H1 (cell line): ENCODE results near the gene THAP7. TPM values are rescaled to one million over a fixed set of nuclear protein-coding genes. Genes with fewer than 3 reads are reported as not detected.

Experiments used
- CTCF ChIA-PET: fragments of 300-600 bp; sonication (Branson Sonifier 250); formaldehyde crosslinking; loops from one replicate; lab custom pipeline; 2021; ENCODE audit not compliant: partially characterized antibody; lab: Charles Lee
- POLR2A ChIA-PET: fragments of 300-600 bp; sonication (Branson Sonifier 250); formaldehyde crosslinking; loops from one replicate; lab custom pipeline; 2021; ENCODE audit warnings: inconsistent platforms; ENCODE audit not compliant: partially characterized antibody; lab: Charles Lee
- DNase-seq, 2 experiments: peaks; one replicate each; pipeline versions ENCODE4 v3.0.0 to v3.0.0-alpha.2; 2010 to 2022; ENCODE audit warnings: low spot score in 2 of 2, low read depth in 1 of 2, mixed read lengths in 1 of 2
- FAIRE-seq: peaks from 2 replicates; lab custom pipeline; 2011; peaks lifted over from hg19 to GRCh38; lab: Jason Lieb, UNC
- H2AFZ ChIP-seq: 2 replicates; pipeline ENCODE4 v1.8.1; 2012; ENCODE audit warnings: low read length, inconsistent platforms
- H2AK5ac ChIP-seq: 2 replicates; pipeline ENCODE4 v1.6.1; 2013; ENCODE audit warnings: low read depth, low read length
- H2BK120ac ChIP-seq: replicated peaks from 2 replicates; pipeline ENCODE3; 2013; ENCODE audit warnings: low read depth, low read length, inconsistent platforms
- H2BK12ac ChIP-seq: 2 replicates; pipeline ENCODE4 v1.6.1; 2013; ENCODE audit warnings: low read depth, low read length
- H2BK15ac ChIP-seq: 2 replicates; pipeline ENCODE4 v1.6.1; 2013; ENCODE audit warnings: low read length
- H2BK20ac ChIP-seq: 2 replicates; pipeline ENCODE4 v1.6.1; 2013; ENCODE audit warnings: low read length
- H2BK5ac ChIP-seq: 2 replicates; pipeline ENCODE4 v1.6.1; 2013; ENCODE audit warnings: low read depth, low read length
- H3K14ac ChIP-seq: 2 replicates; pipeline ENCODE4 v1.6.1; 2013; ENCODE audit warnings: inconsistent platforms; ENCODE audit not compliant: insufficient read length
- H3K18ac ChIP-seq: 2 replicates; pipeline ENCODE4 v1.6.1; 2013; ENCODE audit warnings: low read length; ENCODE audit errors: extremely low read depth
- H3K23ac ChIP-seq: 2 replicates; pipeline ENCODE4 v1.6.1; 2013; ENCODE audit warnings: inconsistent platforms; ENCODE audit not compliant: insufficient read length
- H3K23me2 ChIP-seq: 2 replicates; pipeline ENCODE4 v1.6.1; 2013; ENCODE audit warnings: low read depth, low read length
- H3K27ac ChIP-seq: 2 replicates; pipeline ENCODE4 v1.6.1; 2011; ENCODE audit warnings: low read depth, low read length, inconsistent platforms
- H3K27me3 ChIP-seq, 4 experiments: replicated peaks in 1 of 4; 1 replicate in 1 of 4; 2 replicates in 3 of 4; pipeline versions ENCODE4 v1.6.1 to v1.8.1; 2011 to 2013; ENCODE audit warnings: low read length in 3 of 4, mild to moderate bottlenecking in 3 of 4, inconsistent platforms in 2 of 4, mixed read lengths in 2 of 4, moderate library complexity in 1 of 4; ENCODE audit not compliant: control insufficient read depth in 3 of 4, insufficient read depth in 3 of 4; ENCODE audit errors: extremely low read depth in 1 of 4
- H3K36me3 ChIP-seq, 4 experiments: 2 replicates each; pipeline versions ENCODE4 v1.6.1 to v1.8.1; 2011 to 2013; ENCODE audit warnings: mild to moderate bottlenecking in 4 of 4, low read length in 3 of 4, moderate library complexity in 2 of 4, control low read depth in 1 of 4, inconsistent platforms in 1 of 4; ENCODE audit not compliant: insufficient read depth in 4 of 4, control insufficient read depth in 2 of 4
- H3K4ac ChIP-seq: replicated peaks from 2 replicates; pipeline ENCODE3; 2013; ENCODE audit warnings: low read length, low read depth, mixed read lengths, inconsistent platforms; ENCODE audit not compliant: insufficient read length
- H3K4me1 ChIP-seq, 4 experiments: replicated peaks in 1 of 4; 1 replicate in 1 of 4; 2 replicates in 3 of 4; pipeline versions ENCODE4 v1.6.1 to v1.8.1; 2011 to 2013; ENCODE audit warnings: low read length in 3 of 4, inconsistent platforms in 2 of 4, mixed read lengths in 1 of 4; ENCODE audit not compliant: insufficient read depth in 4 of 4, control insufficient read depth in 3 of 4
- H3K4me2 ChIP-seq, 2 experiments: 2 replicates each; pipeline versions ENCODE4 v1.6.1 to v1.8.1; 2011 to 2013; ENCODE audit warnings: low read depth in 2 of 2, low read length in 2 of 2, control low read depth in 1 of 2, inconsistent platforms in 1 of 2, mild to moderate bottlenecking in 1 of 2; ENCODE audit not compliant: insufficient read depth in 1 of 2
- H3K4me3 ChIP-seq, 4 experiments: fragments of 200-600, 300-600 bp in 1 of 4; sonication (generic), shearing (Covaris generic), sonication (Bioruptor Twin) in 1 of 4; 2 replicates each; pipeline versions ENCODE4 v1.5.1 to v1.8.1; 2011 to 2016; ENCODE audit warnings: low read length in 4 of 4, low read depth in 3 of 4, control low read depth in 2 of 4, inconsistent platforms in 2 of 4, mild to moderate bottlenecking in 2 of 4, mixed read lengths in 1 of 4, moderate library complexity in 1 of 4; ENCODE audit not compliant: insufficient read depth in 2 of 4; ENCODE audit errors: extremely low read depth in 1 of 4
- H3K56ac ChIP-seq: replicated peaks from 2 replicates; pipeline ENCODE3; 2013; ENCODE audit warnings: low read depth, mild to moderate bottlenecking, mixed read lengths, low read length, inconsistent platforms; ENCODE audit not compliant: insufficient read length
- H3K79me1 ChIP-seq: 2 replicates; pipeline ENCODE4 v1.6.1; 2013; ENCODE audit warnings: low read depth, low read length, control low read depth
- H3K79me2 ChIP-seq, 2 experiments: 2 replicates each; pipeline versions ENCODE4 v1.6.1 to v1.8.1; 2012 to 2013; ENCODE audit warnings: low read length in 2 of 2, mild to moderate bottlenecking in 2 of 2, inconsistent platforms in 1 of 2; ENCODE audit not compliant: insufficient read depth in 2 of 2, control insufficient read depth in 1 of 2
- H3K9ac ChIP-seq, 4 experiments: replicated peaks in 1 of 4; 1 replicate in 1 of 4; 2 replicates in 3 of 4; pipeline versions ENCODE4 v1.6.1 to v1.8.1; 2011 to 2013; ENCODE audit warnings: low read depth in 3 of 4, low read length in 3 of 4, control low read depth in 2 of 4, mild to moderate bottlenecking in 2 of 4, moderate library complexity in 2 of 4, inconsistent platforms in 1 of 4; ENCODE audit errors: extremely low read depth in 1 of 4
- H3K9me3 ChIP-seq, 2 experiments: 2 replicates each; pipeline versions ENCODE4 v1.6.1 to v1.8.1; 2012 to 2013; ENCODE audit warnings: mild to moderate bottlenecking in 2 of 2, moderate library complexity in 2 of 2, control low read depth in 1 of 2, inconsistent platforms in 1 of 2, low read depth in 1 of 2, low read length in 1 of 2, mixed read lengths in 1 of 2; ENCODE audit not compliant: insufficient read depth in 2 of 2
- H4K20me1 ChIP-seq, 2 experiments: replicated peaks in 1 of 2; 2 replicates each; pipeline versions ENCODE3 to v1.8.1; 2011 to 2013; ENCODE audit warnings: inconsistent platforms in 2 of 2, low read length in 2 of 2, mild to moderate bottlenecking in 1 of 2; ENCODE audit not compliant: insufficient read depth in 2 of 2, control insufficient read depth in 1 of 2
- H4K5ac ChIP-seq: 2 replicates; pipeline ENCODE4 v1.6.1; 2013; ENCODE audit warnings: low read length, low read depth, mixed read lengths, inconsistent platforms; ENCODE audit not compliant: insufficient read length
- H4K8ac ChIP-seq: 2 replicates; pipeline ENCODE4 v1.8.0; 2013; ENCODE audit warnings: mild to moderate bottlenecking, moderate library complexity, low read length, inconsistent platforms; ENCODE audit not compliant: insufficient read depth; ENCODE audit errors: extremely low read depth
- H4K91ac ChIP-seq: replicated peaks from 2 replicates; pipeline ENCODE3; 2013; ENCODE audit warnings: low read length, mixed read lengths, inconsistent platforms; ENCODE audit not compliant: insufficient read length
- HDAC6 ChIP-seq: IDR thresholded peaks from one replicate; pipeline ENCODE4 v1.7.1; 2012; ENCODE audit warnings: low read depth, mild to moderate bottlenecking, inconsistent platforms, low read length, moderate library complexity
- SAP30 ChIP-seq: fragments of 300-600 bp; sonication (generic); IDR thresholded peaks from 2 replicates; pipeline ENCODE4 v1.7.1; 2012; ENCODE audit warnings: low read length, moderate library complexity, mild to moderate bottlenecking, inconsistent platforms; ENCODE audit not compliant: insufficient read depth, insufficient replicate concordance
- SIN3A ChIP-seq, 2 experiments: IDR thresholded peaks in 1 of 2; conservative IDR thresholded peaks in 1 of 2; 2 replicates each; pipeline ENCODE4 v1.6.1; 2011 to 2012; ENCODE audit warnings: low read length in 2 of 2, improper control_type of control experiment in 1 of 2, low read depth in 1 of 2, mild to moderate bottlenecking in 1 of 2
- SP1 ChIP-seq: IDR thresholded peaks from 2 replicates; pipeline ENCODE4 v1.6.1; 2011; ENCODE audit warnings: low read depth, low read length
- TAF7 ChIP-seq: optimal IDR thresholded peaks from 2 replicates; pipeline ENCODE3; 2011; ENCODE audit warnings: low read depth, mild to moderate bottlenecking, inconsistent platforms, low read length, moderate library complexity, borderline replicate concordance
- YY1 ChIP-seq: IDR thresholded peaks from 2 replicates; pipeline ENCODE4 v1.6.1; 2011; ENCODE audit warnings: low read depth, mild to moderate bottlenecking, low read length
- WGBS, 2 experiments: shearing (Covaris generic) in 1 of 2; methylation state at CpG; one replicate each; pipeline versions ENCODE4 v1.1.6 to v1.1.7; 2013 to 2015; ENCODE audit warnings: low lambda C conversion rate in 2 of 2, mixed read lengths in 2 of 2, inconsistent platforms in 1 of 2, low coverage in 1 of 2, missing lambda C conversion rate in 1 of 2; ENCODE audit not compliant: insufficient replicate concordance in 2 of 2, insufficient coverage in 1 of 2, insufficient read length in 1 of 2; ENCODE audit errors: extremely low coverage in 1 of 2, missing lambda C conversion rate in 1 of 2; 5-methylcytosine and 5-hydroxymethylcytosine counted together
- polyA plus RNA-seq, 7 experiments: library from polyadenylated mRNA; depleted of rRNA in 3 of 7; stranded (reverse) in 5 of 7; unstranded in 2 of 7; fragments of >200 nt in 5 of 7; fragments of 200-250 nt in 2 of 7; gene quantifications; 1 replicate in 5 of 7; 2 replicates in 1 of 7; 4 replicates in 1 of 7; pipeline versions ENCODE4 v1.2.1 to v1.2.3, GENCODE V29; 2011 to 2013; ENCODE audit warnings: missing spikeins in 2 of 7, mixed read lengths in 2 of 7
- total RNA-seq: library from RNA; stranded (reverse); fragmentation: NEBNext Ultra II Directional; extraction: Animal tissue kit (Norgen Biotek cat#: 25700); gene quantifications from 2 replicates; pipeline ENCODE4 v1.2.1, GENCODE V29; 2021

The THAP7 gene
- total and polyA plus RNA-seq, 2 of the 8 experiments (the other 6 are each of a cell fraction or from before 2014, with no cell fraction given): 16.9 to 32.5 TPM

GRCh38 chr22:21003782-21004181 is 1.9 kb upstream of the THAP7 start:
- Histone ChIP-seq H3K23ac (no peak overlapping the region), H3K56ac (no peak overlapping the region), H3K4me1 (peaks cover 0 to 12% (median 8%) of the 10 kb centered on the region in 4 experiments; a peak in 5 of 7 replicates), H3K36me3 (peaks cover 2 to 10% (median 4%) of the 10 kb centered on the region in 4 experiments; a peak in 5 of 8 replicates), H3K79me1 (peaks cover 2% of the 10 kb centered on the region; the same call in 1 of the 2 replicates), H3K27me3 (no peaks in the 10 kb centered on the region), H3K27ac (no peak overlapping the region), H4K91ac (no peak overlapping the region), H3K23me2 (peaks cover 12% of the 10 kb centered on the region; the same call in 1 of the 2 replicates), H3K4me2 (peak overlapping the region in 1 of 2 experiments; percentile 82; a peak in 1 of 4 replicates), H2BK15ac (no peak overlapping the region), H4K5ac (no peak overlapping the region), H3K9me3 (no peaks in the 10 kb centered on the region), H2BK120ac (no peak overlapping the region), H3K9ac (no peak overlapping the region), H3K79me2 (no peaks in the 10 kb centered on the region; a peak in 1 of 4 replicates), H3K4ac (no peak overlapping the region), H4K8ac (no peak overlapping the region; the same call in 1 of the 2 replicates), H2AFZ (no peak overlapping the region), H3K4me3 (peak overlapping the region in 1 of 4 experiments; percentile 99; a peak in 1 of 8 replicates), H3K18ac (no peak overlapping the region), H2BK20ac (no peak overlapping the region), H2BK5ac (no peak overlapping the region), H4K20me1 (peaks cover 6% of the 10 kb centered on the region in 2 experiments), H2AK5ac (peak overlapping the region; percentile 75; the same call in 1 of the 2 replicates), H2BK12ac (no peak overlapping the region), H3K14ac (no peak overlapping the region)
- TF ChIP-seq HDAC6 (no peak), TAF7 (no peak), SAP30 (no peak), SIN3A (conservative IDR thresholded peaks at IDR 0.05 in 1 of 2, IDR thresholded peaks at IDR 0.05 in 1 of 2; ENCODE audit: low read depth in 1 of 2, low read length in 2 of 2) (no peak), YY1 (no peak), SP1 (no peak)
- DNase-seq: no peak
- ChIA-PET POLR2A (interaction anchor here (1.2 to 2.2 kb wide), 3 partner anchors 8 to 22 kb away, joined by 3 to 10 read pairs (median 6); partner anchors contain the start of genes LZTR1 and P2RX6), CTCF (interaction anchor here (0.7 to 3.0 kb wide), 8 partner anchors 10 to 83 kb away, joined by 3 to 11 read pairs (median 4); no protein-coding TSS in a partner anchor)
- no peak for FAIRE-seq
- 94% methylated on average over 4 of the region's 4 CpGs; no CpG with 5 or more reads in 1 of the 2 experiments for WGBS, 2 experiments
